HG03139 (cell line): Measurements from ENCODE around the gene SEC23IP.
"Not testable (repeated sequence)": the region's sequence is repeated elsewhere in the genome, so short reads cannot be mapped to it uniquely, and the experiment has no call there.

Source experiments
- ATAC-seq: cut with Tn5 transposase; IDR thresholded peaks from one replicate; pipeline ENCODE4 v1.9.1; 2021; ENCODE audit not compliant: unreplicated experiment

SEC23IP gene

DNA sequence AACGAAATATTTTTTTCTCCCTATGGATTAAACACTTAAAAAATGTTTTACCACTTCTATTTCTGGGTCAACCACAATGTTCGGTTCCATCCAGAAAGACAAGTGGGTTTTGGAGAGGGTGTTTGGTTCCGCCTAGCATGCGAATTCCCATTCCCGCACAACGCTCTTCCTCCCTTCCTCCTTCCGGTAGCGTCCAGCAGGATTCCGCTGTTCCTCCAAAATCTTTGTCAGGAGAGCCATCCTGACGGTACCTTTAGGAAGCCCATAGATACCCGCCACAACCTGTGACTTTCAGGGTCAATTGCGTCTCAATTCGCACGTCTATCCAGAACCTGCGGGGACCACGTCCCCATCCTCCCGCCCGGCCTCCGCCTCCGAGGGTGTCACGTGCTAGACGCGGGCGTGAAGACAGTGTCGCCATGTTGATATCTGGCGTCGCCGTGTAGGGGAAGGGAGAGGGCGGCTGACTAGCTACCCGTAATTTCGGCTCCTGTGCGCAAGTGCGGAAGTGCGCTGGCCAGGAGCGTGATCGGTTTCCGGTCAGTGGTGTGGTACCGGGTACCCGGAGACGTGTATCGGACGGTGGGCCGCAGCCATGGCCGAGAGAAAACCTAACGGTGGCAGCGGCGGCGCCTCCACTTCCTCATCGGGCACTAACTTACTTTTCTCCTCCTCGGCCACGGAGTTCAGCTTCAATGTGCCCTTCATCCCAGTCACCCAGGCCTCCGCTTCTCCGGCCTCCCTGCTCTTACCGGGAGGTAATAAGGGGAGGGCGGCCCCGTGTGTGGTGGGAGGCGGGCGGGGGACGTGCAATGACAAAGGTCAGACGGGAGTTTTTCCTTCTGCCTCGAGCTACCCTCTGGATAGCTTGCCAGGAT, at the start of gene SEC23IP:
Gene SEC23IP (plus strand): TSS at position 543 of the 878 bp plus-strand sequence. CDS start 53 bp downstream, at position 596.
- ATAC-seq: peak; percentile 99

DNA sequence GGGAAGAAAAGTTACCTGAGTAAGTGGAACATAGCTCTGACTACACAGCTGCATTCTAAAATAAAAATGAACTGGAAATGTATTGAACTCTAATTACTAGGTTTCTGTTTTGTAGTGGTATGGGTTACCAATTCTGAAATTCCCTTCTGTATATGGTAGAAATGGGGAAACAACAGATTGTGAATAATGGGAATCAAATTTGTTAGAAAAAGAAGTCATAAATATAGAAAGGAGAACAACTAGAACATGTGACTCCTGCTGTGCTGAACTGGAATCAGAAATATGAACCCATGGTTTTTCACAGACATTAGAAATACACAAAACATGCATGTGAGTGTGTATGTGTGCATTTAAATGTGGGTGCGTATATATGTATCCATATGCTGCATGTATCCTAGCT, 46.9 kb upstream of the SEC23IP start:
- no peak for ATAC-seq

DNA sequence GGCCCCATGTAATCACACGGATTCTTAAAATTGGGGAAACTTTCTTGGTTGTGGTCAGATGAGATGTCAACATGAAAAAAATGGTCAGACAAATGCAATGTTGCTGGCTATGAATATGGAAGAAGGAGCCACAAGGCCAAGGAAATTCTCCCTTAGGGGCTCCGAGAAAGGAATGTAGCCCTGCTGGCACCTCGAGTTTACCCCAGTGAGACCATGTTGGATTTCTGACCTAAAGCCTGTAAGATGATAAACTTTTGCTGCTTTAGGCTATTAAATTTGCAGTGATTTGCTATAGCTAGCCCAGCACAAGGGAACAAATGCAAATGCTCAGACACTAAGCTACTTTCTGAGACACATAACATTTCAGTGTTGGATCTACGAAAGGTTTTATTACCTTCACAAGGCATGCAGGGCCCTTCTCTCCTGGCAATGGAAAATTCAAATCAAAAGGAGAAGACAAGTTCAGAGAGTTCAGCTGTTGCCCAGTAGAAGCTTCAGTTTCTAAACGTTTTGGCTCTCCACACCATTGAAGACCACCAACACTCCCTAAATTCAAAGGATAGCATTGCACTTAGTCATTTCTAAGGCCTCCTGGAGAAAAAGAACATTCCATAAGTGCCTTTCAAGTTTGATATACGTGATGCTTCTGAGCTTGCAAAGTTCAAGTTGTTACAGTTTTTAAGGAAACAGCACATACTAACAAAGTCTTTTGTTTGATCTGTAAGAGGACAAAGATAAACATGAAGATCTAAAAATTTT, 43.3 kb upstream of the SEC23IP start:
- ATAC-seq: no peak

DNA sequence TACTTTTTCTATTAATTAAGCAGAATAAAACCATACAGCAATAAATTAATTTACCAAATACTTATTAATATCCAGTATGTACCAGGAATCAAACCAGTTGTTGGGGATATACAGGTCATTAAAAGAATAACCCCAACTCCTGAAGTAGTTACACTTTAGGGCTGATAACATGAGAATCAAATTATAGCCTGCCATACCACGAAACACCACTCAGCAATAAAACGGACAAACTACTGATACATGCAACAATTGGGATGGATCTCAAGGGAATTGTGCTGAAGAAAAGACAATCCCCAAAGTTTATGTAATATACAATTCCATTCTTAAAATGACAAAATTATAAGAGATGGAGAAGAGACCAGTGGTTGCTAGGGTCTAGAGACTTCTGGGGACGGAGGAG, 42.6 kb upstream of the SEC23IP start:
- ATAC-seq: no peak

DNA sequence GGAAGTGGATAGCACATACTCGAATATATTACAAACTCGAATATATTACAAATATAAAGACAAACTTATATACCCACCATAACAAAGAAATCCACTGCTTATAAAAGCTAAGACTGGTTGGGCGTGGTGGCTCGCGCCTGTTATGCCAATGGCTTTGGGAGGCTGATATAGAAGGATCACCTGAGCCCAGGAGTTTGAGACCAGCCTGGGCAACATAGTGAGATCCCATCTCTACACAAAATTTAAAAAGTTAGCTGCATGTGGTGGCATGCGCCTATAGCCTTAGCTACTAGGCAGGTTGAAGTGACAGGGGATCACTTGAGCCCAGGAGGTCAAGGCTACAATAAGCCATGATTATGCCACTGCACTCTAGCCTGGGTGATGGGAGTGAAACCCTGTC, 40.3 kb upstream of the SEC23IP start:
- no peak for ATAC-seq

DNA sequence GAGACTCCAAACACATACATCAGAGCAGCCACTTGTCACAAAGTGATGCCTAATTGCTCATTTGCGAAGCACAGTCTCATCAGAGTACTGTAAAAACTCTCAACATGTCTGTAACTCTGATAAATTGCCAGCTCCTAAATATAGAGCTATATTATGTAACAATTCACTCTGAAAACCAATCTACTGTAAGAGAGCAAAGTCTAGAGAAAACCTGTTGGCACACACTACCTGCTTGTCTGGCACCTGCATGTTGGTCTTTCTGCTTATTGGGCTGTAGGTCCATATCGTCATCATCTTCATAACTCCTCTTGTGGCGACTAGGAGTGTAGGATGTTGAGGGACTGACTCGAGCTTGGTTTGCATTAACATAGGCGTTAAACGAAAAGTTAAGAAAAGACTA, 39.7 kb upstream of the SEC23IP start:
- ATAC-seq: no peak

DNA sequence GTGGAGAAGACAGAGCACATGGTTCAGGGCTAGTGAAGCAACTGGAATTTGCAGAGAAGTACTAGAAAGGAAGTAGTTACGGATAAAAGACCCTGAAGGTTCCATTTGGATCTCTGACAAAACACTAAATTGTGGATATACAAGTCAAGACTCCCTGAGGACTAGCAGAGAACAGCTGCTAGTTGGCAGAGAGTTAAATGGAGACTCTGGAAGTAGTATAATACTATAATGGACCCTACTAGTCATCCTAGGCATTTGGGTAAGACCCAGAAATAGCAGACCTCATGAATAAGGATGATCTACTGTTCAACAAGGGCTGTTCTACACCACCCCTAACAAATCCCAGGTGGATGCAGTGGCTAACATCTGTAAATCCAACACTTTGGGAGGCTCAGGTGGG, 39.0 kb upstream of the SEC23IP start:
- no peak for ATAC-seq

DNA sequence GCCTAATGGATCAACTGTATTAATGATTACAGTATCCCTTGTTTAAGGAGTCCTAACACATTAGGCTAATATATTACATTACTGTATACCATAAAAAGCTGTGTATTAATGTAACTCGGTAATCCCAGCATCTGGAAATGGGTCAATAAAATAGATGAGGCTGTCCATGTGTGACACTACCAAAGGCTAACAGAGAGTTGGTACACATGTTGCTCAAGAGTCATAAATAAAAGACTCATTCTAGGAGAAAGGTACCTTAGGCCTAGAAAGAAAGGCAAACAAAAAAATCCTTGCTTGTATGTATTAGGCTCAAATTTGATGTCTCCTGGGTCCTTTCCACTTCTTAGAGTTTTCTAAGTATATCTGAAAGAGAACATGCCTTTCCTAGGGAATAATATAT, 34.5 kb upstream of the SEC23IP start:
- no peak for ATAC-seq

DNA sequence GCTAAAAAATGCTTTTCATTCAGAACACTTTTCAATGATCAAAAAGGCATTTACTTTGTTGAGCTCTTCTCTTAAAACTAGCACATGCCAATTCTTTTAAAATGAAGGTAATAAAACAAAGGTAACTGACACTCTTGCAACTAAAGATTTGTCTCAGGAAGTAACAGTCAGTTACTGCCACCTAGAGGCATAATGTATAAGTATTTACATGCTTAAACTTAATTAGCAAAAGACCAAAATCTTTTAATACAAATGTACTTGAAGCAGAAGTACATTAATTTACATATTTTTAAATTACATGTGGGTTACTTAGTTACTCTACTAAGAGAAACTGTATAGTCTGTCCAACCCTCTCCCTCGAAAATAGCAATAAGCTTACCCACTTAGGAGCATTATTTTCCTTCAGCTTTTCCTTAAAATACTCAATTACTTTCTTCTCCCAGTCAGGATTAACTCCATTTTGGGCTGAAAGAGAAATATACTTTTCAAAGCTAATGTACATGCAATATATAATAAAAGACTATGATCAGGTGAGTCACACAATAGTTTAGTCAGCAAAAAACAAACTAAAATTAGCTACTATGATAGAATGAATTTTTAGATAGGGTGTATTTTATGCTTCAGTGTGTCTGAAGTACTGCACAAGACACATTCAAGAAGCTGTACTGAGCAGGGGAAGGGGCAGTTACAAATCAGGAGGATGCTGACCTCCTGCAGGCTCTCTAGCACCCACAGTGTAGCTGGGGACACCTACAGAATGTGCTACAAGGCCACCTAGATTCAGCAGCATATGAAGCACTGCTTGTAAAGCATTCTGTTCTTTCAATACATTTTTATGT, 32.9 kb upstream of the SEC23IP start:
- ATAC-seq: no peak

DNA sequence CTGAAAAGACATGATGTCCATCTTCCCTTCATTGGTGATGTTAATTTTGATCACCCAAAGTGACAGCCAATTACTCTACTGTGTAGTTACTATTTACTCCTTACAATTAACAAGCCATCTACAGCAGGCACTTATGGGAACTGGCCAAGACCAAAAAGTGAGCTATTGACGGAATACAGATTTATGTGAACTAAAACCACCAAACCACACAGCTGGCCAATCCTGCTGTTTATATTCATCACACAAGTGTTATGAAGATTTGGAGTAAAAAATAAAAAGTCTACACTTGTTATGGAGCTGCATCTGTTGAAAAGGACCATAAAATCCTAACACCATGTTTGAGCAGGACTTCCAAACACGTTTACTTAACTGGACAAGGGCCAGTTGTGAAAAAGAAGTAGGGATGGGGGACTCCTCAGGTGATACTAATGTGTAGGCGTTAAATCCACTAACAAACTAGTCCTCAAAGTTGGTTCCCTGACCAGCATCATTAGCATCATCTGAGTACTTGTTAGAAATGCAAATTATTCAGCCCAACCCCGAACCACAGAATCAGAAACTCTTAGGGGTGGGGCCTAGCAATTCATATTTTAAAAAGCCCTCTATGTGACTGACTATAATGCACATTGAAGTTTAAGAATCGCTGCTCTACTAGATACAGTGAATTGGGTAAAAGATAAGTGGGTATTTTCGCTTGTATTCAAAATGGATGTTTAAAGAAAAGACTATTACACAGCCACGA, 31.5 kb upstream of the SEC23IP start:
- ATAC-seq: no peak

DNA sequence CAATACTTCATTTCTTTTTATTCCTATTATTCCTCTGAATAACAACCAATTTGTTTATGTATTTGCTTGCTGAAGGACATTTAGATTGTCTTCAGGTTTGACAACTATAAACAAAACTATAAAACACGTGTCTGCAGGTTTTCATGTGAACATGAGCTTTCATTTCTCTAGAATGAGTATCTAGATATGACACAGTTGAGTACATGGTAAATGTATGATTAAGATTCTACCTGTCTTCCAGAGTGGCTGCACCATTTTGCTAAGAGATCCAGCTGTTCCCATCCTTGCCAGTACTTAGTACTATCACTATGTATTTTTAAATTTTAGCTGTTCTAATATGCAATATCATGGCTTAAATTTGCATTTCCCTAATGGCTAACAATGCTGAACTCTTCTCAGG, 30.0 kb upstream of the SEC23IP start:
- no peak for ATAC-seq

DNA sequence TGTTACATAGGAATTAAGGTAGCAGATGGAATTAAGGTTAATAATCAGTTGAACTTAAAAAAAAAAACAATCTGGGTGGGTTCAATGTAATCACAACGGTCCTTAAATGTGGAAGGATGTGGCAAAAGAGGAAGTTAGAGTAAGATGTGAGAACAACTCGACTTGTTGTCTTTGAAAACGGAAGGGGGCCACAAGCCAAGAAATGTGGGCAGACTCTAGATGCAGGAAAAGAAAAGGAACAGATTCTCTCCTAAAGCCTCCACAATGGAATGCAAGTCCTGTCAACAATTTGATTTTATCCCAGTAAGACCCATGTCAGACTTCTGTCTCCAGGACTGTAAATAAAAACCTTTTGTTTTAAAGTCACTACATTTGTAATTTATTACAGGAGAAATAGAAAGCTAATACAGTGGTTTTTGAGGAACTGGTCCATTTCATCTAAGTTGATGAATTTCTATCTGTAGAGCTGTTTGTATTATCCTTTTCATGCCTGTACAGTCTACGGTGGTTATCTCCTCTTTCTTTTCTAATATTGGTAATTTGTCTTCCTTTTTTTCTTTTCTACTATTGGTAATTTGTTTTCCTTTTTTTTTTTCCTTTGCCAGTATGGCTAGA, 28.5 kb upstream of the SEC23IP start:
- ATAC-seq: no peak

DNA sequence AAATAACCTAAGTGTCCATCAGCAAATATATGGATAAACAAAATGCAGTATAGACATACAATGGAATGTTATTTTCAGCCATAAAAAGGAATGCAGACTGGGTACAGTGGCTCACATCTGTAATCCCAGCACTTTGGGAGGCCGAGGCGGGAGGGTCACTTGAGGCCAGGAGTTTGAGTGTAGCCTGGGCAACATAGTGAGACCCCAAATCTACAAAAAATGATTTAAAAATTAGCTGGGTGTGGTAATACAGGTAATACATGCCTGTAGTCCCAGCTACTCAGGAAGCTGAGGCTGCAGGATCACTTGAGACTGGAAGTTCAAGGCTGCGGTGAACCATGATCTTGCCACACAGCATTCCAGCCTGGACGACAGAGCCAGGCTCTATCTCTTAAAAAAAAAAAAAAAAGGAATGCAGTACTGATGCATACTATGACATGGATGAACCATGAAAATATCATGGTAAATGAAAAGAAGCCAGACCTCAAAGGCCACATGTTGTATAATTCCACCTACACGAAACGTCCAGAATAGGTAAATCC, 26.8 kb upstream of the SEC23IP start:
- ATAC-seq: no peak

DNA sequence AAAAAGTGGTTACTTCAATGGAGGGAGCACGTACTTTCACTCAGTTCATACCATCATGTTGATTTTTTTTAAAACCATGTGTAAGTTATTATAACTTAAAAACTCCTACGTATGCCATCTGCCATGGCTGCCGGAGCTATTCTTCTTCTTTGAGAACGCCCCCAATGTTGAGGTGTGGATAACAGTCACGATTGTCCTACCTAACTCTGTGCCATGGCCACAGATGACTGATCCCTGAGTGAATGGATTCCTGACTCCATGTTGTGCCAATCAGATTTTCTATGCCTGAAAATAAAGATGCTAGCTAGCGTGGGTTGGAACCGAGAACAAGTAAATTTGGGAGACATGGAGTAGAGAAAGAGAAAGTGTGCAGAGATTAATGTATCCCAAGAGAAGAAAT, 25.2 kb upstream of the SEC23IP start:
- ATAC-seq: no peak

DNA sequence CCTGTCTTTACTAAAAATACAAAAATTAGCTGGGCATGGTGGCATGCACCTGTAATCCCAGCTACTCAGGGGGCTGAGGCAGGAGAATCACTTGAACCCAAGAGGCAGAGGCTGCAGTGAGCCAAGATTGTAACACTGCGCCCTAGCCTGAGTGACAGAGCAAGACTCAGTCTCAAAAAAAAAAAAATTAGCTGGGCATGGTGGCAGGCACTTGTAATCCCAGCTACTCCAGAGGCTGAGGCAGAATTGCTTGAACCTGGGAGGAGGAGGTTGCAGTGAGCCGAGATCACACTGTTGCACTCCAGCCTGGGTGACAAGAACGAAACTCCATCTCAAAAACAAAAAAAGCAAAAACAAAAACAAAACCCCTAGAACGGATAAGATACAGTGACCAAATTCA, 23.1 kb upstream of the SEC23IP start:
- ATAC-seq: not testable (repeated sequence)

DNA sequence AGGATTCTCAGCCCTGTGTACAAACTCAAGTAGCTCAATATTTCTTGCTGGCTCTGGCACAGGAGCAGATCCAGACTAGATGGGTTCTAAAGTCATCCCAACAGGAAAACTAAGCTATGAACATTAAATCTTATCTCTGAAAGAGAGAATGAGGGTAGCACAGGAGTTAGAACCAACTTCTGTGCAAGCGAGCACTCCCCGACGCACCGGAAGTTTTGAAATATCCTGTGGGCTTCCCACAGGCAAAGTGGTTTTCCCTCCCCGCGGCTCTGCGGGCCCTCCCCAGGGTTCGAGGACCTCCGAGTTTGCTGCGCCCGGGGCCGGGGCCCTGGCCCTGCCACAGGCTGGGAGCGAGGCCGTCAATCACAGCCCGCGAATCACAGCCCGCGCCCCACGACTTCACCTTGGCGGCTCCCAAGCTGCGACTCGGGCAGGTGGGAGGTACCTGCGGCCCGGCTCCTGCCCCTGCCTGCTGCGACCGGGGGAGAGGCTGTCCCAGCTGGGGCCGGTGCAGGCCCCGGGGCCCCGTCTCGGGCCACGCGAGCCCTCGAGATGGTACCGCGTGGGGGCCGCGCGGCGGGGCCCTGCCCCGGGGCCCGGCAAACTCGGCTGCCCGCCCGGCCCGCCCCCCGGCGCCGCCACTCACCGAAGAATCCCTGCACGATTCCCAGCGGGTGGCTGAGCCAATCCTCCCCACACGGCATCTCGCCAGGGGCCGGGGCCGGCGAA, 20.5 kb upstream of the SEC23IP start:
- ATAC-seq: peak; percentile 33

DNA sequence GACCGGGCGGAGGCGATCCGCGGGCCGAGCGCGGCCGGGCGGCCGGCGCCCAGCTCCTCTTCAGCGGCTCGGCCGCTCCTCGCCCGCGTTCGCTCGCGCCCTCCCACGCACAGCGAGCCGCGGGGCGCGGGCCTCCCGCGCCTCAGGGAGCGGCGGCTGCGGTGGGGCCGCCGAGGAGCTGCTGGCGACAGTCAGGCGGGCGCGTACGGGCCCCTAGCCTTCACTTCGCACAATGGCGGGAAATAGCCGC, 20.0 kb upstream of the SEC23IP start, which contains the start of gene MCMBP:
Gene MCMBP (minus strand): TSS at position 234 of the 250 bp plus-strand sequence. CDS start 259 bp downstream, outside the sequence.
- ATAC-seq: no peak

DNA sequence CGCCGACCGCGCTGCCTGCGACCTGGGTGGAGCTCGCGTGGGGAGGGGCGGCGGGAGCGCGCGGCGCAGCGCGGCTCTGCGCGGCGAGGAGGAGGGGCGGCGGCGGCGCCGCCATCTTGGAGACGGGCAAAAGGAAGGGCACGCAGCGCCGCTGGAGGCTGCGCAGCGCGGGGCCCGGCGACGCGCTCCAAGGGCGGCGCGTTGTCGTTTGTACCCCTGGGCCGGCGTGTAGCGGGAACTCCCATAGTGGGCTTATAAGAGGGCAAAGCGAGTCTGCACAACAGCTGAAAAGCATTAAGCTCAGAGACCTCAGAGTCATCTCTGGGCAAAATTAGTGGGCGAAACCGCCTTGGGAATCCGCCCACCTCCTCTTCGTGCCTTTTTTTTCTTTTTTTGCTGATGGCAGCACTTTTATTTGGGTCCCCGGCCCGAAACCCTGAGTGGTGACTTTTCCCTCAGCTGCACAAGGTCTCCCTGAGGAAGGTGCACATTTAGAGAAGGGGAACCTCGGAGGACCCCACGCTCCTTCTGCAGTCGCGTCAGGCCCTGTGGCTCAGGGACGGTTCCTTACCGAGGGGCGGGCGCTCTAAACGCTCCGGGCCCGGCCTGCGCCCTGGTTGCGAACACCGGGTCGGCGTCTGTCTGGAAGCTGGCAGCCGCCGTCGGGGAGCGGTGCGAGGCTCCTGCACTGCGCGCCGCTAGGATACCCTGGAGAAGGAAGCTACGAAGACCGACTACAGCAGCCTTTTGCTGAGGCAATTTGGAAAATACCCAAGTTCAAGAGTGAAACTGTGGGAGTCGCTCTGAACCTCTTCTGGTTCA, 19.5 kb upstream of the SEC23IP start:
- peak; percentile 90 for ATAC-seq

DNA sequence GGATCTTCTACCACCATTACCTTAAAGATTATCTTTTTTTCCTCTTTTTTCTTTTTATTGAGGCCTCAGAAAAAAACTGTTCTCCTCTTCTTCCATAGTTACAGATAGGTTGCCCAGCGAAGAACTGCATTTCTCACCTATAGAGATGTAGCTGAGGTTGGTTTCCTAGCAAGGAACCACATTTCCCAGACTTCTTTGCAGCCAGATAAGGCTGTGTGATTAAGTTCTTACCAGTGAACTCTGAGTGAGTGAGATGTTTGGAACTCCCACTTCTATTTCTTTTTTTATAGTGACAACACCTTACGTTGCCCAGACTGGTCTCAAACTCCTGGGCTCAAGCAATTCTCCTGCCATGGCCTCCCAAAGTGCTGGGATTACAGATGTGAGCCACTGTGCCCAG, 14.0 kb upstream of the SEC23IP start:
- no peak for ATAC-seq
